GDM1 (cell line): ENCODE results near the gene MYL11.
"Not testable (repeated sequence)": the region's sequence is repeated elsewhere in the genome, so short reads cannot be mapped to it uniquely, and the experiment has no call there.

ENCODE experiments used
- DNase-seq: peaks from one replicate; lab custom pipeline; 2025; lab: John Stamatoyannopoulos, UW

MYL11 gene, protein sequence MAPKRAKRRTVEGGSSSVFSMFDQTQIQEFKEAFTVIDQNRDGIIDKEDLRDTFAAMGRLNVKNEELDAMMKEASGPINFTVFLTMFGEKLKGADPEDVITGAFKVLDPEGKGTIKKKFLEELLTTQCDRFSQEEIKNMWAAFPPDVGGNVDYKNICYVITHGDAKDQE

GRCh38 chr16:30374538-30374937 is at the start of gene MYL11:
Gene MYL11, plus strand, starts transcription at chr16:30374802. Its CDS starts 56 bp downstream, at chr16:30374858.
- DNase-seq, result no peak

- peak; percentile 53 for DNase-seq
Observed at GRCh38 chr16:30334473-30334989, 40.1 kb upstream of the MYL11 start.

GRCh38 chr16:30335028-30335597 is 39.5 kb upstream of the MYL11 start:
- DNase-seq, result peak; percentile 83

DNA sequence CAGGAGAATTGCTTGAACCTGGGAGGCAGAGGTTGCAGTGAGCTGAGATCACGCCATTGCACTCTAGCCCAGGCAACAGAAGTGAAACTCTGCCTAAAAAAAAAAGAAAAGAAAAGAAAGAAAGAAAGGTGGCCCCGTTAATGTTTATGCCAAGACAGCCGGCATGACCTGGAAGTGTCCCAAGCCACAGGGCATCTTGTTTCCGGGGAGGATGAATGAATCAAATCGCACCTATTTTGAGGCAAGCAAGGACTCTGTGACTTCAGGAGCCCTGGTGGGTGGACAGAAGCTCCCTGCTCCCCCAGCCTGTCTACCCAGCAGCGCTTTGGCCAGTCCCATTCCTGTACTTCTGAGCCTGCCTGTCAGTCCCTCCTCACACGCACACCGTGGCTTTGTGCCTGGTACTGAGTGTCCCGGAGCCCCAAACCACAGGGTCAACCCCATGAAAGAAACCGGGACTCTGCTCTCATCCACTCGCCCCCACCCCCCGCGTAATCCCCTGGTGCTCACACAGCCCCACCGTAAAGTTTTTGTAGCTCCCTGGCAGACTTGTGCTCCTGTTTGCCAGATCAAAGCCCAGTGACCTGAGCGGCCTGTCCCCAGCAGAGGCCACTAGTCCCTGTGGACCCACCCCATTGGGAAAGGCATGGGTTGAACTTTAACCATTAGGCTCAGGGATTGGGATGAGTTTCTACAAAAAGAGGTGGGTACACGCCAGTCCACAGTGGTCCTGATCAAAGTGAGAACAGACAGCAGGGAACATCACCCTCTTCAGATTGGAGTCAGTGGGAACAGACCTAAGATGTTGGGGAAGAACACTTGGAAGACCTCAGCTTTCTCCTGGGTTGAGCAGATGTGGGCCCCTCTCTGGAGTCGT is 38.8 kb upstream of the MYL11 start:
- no peak for DNase-seq

DNA sequence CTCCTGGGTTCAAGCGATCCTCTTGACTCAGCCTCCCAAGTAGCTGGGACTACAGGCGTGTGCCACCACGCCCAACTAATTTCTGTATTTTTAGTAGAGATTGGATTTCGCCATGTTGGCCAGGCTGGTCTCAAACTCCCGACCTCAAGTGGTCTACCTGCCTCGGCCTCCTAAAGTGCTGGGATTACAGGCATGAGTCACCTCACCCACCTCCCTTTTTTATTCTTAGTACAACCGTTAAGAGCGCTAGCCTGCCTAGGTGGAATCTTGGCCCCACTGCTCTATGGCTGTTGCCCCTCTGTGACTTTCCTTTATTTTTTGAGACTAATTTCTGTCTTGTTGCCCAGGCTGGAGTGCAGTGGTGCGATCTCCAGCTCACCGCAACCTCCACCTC is 36.6 kb upstream of the MYL11 start:
- DNase-seq, result not testable (repeated sequence)

DNA sequence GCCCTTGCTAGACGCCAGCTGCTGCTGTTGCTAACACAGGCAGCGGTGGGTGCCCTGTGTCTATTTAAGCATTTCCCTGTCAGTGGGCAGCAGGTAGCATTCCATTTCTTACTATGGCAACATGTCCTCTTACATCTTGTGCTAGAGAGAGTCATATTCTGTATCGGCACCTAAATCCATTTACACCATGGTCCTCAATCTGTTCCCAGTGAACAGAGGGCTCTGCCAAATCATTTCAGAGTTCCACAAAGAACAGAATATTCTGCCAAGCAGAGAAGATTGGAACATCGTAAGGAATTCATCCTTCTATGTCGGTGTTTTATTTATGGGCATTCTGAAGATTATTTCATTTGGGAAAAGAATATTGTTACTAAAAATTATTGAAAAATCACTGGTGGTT is 35.9 kb upstream of the MYL11 start:
- not testable (repeated sequence) for DNase-seq

DNA sequence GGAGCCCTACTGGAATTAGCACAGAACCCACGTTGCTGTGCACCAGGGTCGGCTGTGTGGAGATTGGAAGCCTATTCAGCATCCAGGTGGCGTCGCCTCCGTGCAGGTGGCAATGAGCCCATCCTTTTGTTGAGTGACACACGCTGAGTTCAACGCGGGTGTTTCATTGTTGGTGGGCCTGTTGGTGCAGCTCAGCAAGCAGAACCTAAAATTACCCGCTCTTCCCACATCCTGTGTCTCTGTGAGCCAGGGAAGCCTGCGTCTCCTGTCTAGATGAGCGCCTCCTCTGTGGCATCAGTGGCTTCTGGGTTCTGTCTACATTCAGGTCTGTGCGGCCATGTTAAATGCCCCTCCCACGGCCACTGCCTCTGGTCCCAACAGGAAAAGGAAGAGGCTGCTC is 34.0 kb upstream of the MYL11 start:
- DNase-seq, result no peak

DNA sequence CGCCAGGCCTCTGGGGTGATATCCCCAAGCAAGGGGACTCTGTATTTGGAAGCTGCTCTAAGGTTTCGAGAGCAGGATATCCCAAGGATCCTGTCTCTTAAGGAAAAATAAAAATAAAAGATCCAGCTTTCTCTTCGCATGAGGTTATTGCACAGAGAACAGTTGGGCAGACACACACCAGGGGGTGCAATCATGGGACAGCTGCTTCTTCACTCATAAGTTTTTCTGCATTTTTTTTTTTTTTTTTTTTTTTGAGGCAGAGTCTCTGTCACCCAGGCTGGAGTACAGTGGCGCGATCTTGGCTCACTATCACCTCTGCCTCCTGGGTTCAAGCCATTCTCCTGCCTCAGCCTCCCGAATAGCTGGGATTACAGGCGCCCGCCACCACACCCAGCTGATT is 32.6 kb upstream of the MYL11 start:
- DNase-seq, result not testable (repeated sequence)

GRCh38 chr16:30342751-30343490 is 31.7 kb upstream of the MYL11 start:
- DNase-seq, result no peak

GRCh38 chr16:30343491-30343820 is 31.1 kb upstream of the MYL11 start:
- not testable (repeated sequence) for DNase-seq

DNA sequence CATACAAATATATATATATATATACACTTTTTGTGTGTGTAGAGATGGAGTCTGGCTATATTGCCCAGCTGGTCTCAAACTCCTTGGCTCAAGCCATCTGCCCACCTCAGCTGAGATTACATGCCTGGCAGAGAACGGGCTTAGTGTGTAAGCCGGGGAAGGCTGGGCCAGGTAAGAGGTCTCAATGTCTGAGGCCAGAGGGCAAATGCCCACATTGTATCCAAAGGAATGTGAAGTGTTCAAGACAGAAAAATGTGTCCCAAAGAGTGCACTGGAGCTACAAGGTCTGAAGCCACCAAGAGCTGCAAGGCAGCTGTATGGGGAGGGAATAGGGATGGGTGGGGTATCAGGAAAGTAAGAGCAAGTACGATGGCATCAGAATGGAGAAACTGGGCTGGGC is 28.3 kb upstream of the MYL11 start:
- no peak for DNase-seq

- DNase-seq, result no peak
Observed at GRCh38 chr16:30348113-30348512, 26.5 kb upstream of the MYL11 start.

- no peak for DNase-seq
Observed at GRCh38 chr16:30348929-30349328, 25.7 kb upstream of the MYL11 start.

DNA sequence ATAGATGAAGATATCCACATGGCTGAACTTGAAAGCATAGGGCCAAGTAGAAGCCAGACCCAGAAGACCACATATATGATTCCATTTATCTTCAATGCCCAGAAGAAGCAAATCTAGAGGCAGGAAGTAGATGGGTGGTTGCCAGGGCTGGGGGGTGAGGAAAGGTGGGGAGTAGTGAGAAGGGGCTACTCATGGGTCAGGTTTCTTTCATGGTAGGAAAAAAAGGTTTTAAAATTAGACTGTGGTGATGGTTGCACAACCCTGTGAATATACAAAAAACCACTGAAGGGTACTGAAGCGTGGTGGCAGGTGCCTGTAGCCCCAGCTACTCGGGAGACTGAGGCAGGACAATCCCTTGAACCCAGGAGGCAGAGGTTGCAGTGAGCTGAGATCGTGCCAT is 24.9 kb upstream of the MYL11 start:
- no peak for DNase-seq

GRCh38 chr16:30350134-30350871 is 24.3 kb upstream of the MYL11 start:
- no peak for DNase-seq

DNA sequence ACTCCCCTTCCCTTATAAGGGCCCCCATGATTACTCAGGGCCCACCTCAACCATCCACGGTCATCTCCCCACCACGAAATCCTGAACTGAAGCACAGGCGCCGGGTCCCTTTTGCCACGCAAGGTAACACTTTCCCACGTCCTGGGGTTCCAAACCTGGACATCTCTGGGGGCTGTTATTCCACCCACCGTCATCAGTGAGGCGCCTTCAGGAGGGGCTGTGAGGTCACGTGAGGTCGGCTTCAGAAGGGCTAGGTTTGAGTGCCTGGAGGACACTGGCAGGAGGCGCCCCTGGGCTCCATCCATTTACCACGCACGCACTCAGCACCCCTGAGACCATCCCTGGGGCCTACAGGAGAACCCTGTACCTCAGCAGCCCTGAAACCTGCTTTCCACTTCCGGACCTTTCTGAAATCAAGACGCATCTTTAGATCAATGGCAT is 23.6 kb upstream of the MYL11 start:
- no peak for DNase-seq

DNA sequence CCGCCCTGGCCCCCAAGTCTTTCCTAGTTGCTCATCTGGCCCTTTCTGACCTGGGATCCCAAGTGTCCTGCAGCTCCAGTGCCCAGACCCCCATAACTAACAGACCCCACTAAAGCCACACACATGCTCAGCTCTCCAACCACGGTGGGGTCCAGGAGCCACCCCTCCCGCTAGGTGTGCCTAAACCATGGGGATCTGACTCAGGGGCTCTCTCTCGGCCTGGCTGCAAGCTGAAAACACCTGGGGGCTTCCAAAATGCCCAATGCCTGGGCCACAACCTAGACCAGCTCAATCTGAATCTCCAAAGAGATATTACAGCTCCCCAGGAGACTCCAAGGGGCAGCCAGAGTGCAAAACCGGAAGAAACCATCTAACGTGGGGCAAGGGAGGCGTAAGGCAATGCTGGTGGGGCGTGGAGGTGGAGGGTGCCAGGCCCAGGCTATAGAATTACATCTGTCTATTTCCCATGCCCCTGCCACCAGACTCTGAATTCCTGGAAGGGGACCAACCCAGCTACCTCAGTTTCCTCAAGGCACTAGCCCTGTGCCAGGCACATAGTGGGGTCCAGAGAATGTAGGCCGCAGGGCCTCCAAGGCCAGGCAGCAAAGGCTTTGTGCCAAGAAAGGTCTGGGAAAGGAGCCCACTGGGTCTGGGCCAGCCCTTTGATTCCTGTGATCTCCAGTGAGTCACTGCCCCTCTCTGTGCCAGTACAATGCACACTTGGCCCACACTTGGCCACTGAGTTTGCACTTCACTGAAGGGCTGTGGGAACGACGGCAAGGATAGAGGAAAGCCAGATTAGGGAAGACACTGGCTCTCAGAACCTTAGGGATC is 22.8 kb upstream of the MYL11 start:
- DNase-seq, result no peak

DNA sequence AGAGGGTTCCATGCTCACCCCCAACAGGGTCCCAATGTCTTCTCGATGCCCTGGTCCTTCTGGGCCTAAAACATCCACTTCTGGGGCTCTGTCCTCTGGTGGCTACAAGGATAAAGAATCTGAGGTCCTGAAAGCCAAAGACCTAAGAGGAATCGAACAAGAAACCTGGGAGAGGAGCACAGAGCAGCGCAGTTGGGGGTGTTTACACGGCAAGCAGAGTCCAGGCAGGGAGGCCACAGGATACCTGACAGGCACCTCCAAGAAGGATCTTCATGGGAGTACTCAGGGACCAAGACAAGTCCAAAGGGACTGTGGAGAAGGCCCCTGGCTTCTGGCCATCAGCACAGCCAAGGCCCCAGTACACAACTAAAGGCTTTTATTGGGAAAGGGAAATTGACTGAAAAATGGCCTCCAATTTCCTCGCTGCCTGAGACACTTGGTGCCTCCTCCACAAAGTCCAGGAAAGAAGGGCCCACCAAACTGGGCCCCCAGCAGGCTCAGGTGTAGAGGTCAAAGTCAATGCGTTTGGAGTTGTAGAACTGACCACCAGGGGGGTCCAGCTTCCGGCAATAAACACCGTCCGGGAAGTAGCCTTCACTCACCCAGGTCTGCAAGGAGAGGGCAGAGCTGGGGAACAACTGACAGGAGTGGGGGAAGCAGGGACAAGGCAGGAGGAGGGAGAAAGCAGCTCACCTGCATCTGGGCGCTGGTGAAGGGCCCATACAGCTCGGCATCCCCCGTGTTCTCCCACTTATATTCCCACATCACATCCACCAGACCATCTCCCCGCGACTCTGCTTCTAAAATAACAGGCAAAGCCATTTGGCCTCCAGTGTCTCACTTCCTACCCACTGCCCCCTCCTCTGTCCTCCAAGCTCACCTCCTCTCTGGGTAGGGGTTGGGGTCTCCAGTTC is 21.9 kb upstream of the MYL11 start:
- DNase-seq, result no peak

DNA sequence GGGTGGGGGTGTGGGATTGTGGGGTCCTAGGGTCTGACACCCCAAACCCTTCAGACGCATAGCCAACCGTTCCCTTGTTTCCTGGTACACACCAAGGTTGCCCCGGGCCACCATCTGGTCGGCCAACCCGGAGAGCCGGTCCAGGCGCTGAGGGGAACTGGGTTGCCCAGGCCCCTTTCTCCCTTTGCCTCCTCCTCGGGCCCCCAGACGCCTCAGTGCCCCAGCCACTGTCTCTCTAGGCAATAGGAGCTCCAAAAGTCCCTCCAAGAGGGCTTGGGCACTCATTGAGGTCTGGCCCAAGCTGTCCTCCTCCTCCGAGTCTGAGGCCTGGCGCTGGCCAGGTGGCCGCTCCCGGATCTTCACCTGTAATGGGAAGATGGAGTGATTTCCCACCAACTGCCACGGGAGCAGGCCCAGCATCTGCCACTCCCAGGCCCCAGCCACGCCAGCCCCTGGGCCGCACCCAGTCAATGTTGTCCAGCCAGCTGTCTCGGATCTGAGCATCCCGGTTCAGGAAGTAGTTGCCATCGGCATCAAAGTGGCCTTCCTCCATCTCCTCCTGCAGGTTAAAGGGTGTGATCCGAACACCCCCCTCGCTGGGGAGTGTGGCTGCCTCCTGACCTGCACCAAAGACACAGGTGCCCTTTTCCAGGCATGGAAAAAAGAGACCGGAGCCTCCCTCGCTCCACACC is 21.0 kb upstream of the MYL11 start:
- DNase-seq, result no peak
